Neural progenitor cell (in vitro differentiated cells): ENCODE data around the gene ATXN7L2.

Source experiments
- CTCF ChIP-seq: fragments of 200-600 bp; sonication (generic); IDR thresholded peaks from 2 replicates; pipeline ENCODE4 v1.5.1; 2017; ENCODE audit warnings: antibody characterized with exemption, mild to moderate bottlenecking
- EZH2 ChIP-seq: fragments of 200-600 bp; sonication (generic); IDR thresholded peaks from 2 replicates; pipeline ENCODE4 v1.6.1; 2017; ENCODE audit warnings: antibody characterized with exemption, mild to moderate bottlenecking, moderate library complexity

- TF ChIP-seq CTCF, result no peak
- TF ChIP-seq EZH2, result no peak
Measured at GRCh38 chr1:109531380-109531779, 47.7 kb downstream of the ATXN7L2 start.
